Left lung (tissue), 10 donors: Measurements from ENCODE around the gene MAP2. TPM values are rescaled to one million over a fixed set of nuclear protein-coding genes. Genes with fewer than 3 reads are reported as not detected.

Source experiments
- ATAC-seq: fragments of 200-7000 bp; cut with Tn5 transposase; one replicate; pipeline ENCODE4 v1.9.1; 2020; ENCODE audit warnings: moderate library complexity
- DNase-seq, 4 donors: peaks; one replicate each; pipeline ENCODE4 v3.0.0-alpha.2; 2013 to 2020
- H3K27ac ChIP-seq, 2 donors: fragments of 200-600 bp; sonication (generic) in 1 of 2; one replicate each; pipeline versions ENCODE4 v1.5.0 to v1.8.0; 2020 to 2021
- H3K27me3 ChIP-seq, 2 donors: fragments of 200-600 bp; sonication (generic) in 1 of 2; one replicate each; pipeline versions ENCODE4 v1.5.0 to v1.8.0; 2020 to 2021
- H3K36me3 ChIP-seq, 2 donors: fragments of 200-600 bp; sonication (generic) in 1 of 2; one replicate each; pipeline versions ENCODE4 v1.5.0 to v1.8.0; 2020 to 2021
- H3K4me1 ChIP-seq, 2 donors: fragments of 200-600 bp; one replicate each; pipeline ENCODE4 v1.8.0; 2021
- H3K4me3 ChIP-seq, 2 donors: fragments of 200-600 bp; sonication (generic) in 1 of 2; one replicate each; pipeline versions ENCODE4 v1.5.0 to v1.8.0; 2020 to 2021; ENCODE audit warnings: mild to moderate bottlenecking in 1 of 2
- H3K9me3 ChIP-seq, 2 donors: fragments of 200-600 bp; sonication (generic) in 1 of 2; one replicate each; pipeline versions ENCODE4 v1.5.0 to v1.8.0; 2020 to 2021
- CTCF ChIP-seq, 2 donors: fragments of 200-600 bp; sonication (generic) in 1 of 2; IDR thresholded peaks; one replicate each; pipeline versions ENCODE4 v1.5.0 to v1.8.0; 2021; ENCODE audit warnings: antibody characterized with exemption in 2 of 2
- intact Hi-C, 2 donors: fragments of 100-400 bp; cut with DNase I; formaldehyde crosslinking; loops; one replicate each; pipeline versions ENCODE4 v1.11.2 to v1.14.2; 2022
- polyA plus RNA-seq, 6 donors: library from polyadenylated mRNA; unstranded; fragments of 120-200 nt; gene quantifications; one replicate each; pipeline ENCODE4 v1.2.1, GENCODE V29; 2013; ENCODE audit not compliant: insufficient read length in 6 of 6
- total RNA-seq, 2 donors: library from RNA; stranded (reverse); fragmentation: NEBNext Ultra II Directional; extraction: Animal tissue kit (Norgen Biotek cat#: 25700); gene quantifications; one replicate each; pipeline ENCODE4 v1.2.1, GENCODE V29; 2021
- donor health status: DM: no; HTN: yes; CAD: no.
- donor health status: DM: no; HTN: no; CAD: no.

Gene MAP2
- total and polyA plus RNA-seq, 8 donors, result 8.5 to 67.1 (median 11.1) TPM

- Histone ChIP-seq H3K4me1 (no peaks in the 10 kb centered on the region), H3K36me3 (no peaks in the 10 kb centered on the region), H3K27me3 (no peaks in the 10 kb centered on the region), H3K27ac (no peak overlapping the region), H3K9me3 (no peaks in the 10 kb centered on the region), H3K4me3 (no peak overlapping the region)
- peak in 1 of 4 donors; percentile 48 for DNase-seq
- intact Hi-C loops, result no loop called here
- TF ChIP-seq CTCF (IDR thresholded peaks at IDR 0.05), result no peak
- peak; percentile 84 for ATAC-seq
Measured at GRCh38 chr2:209565896-209566582, 142.2 kb downstream of the MAP2 start.

GRCh38 chr2:209570194-209570593 is 146.3 kb downstream of the MAP2 start:
- Histone ChIP-seq H3K27ac (no peak overlapping the region), H3K27me3 (no peaks in the 10 kb centered on the region), H3K36me3 (no peaks in the 10 kb centered on the region), H3K4me3 (no peak overlapping the region), H3K9me3 (no peaks in the 10 kb centered on the region), H3K4me1 (no peaks in the 10 kb centered on the region)
- TF ChIP-seq CTCF (IDR thresholded peaks at IDR 0.05), result no peak
- DNase-seq, result no peak
- intact Hi-C loops, result no loop called here
- no peak for ATAC-seq

GRCh38 chr2:209574515-209574914 is 150.7 kb downstream of the MAP2 start:
- intact Hi-C loops, result no loop called here
- DNase-seq (no peak), ATAC-seq (no peak)
- no peak overlapping the region for H3K27ac ChIP-seq
- no peaks in the 10 kb centered on the region for H3K36me3 ChIP-seq
- H3K27me3 ChIP-seq, result no peaks in the 10 kb centered on the region
- TF ChIP-seq CTCF (IDR thresholded peaks at IDR 0.05), result no peak
- no peak overlapping the region for H3K4me3 ChIP-seq
- no peaks in the 10 kb centered on the region for H3K4me1 ChIP-seq
- H3K9me3 ChIP-seq, result no peaks in the 10 kb centered on the region

GRCh38 chr2:209577376-209578357 is 153.8 kb downstream of the MAP2 start:
- ATAC-seq (no peak), DNase-seq (no peak)
- H3K9me3 ChIP-seq, result no peaks in the 10 kb centered on the region
- H3K27ac ChIP-seq, result no peak overlapping the region
- H3K36me3 ChIP-seq, result no peaks in the 10 kb centered on the region
- intact Hi-C loops, result no loop called here
- no peaks in the 10 kb centered on the region for H3K27me3 ChIP-seq
- H3K4me3 ChIP-seq, result no peak overlapping the region
- H3K4me1 ChIP-seq, result no peaks in the 10 kb centered on the region
- peak in 1 of 2 donors; percentile 17 for TF ChIP-seq CTCF (IDR thresholded peaks at IDR 0.05)

- no peak for ATAC-seq
- peak in 1 of 4 donors; percentile 7 for DNase-seq
- H3K27me3 ChIP-seq, result no peaks in the 10 kb centered on the region
- no peaks in the 10 kb centered on the region for H3K4me1 ChIP-seq
- H3K36me3 ChIP-seq, result no peaks in the 10 kb centered on the region
- no peak overlapping the region for H3K4me3 ChIP-seq
- no peak for TF ChIP-seq CTCF (IDR thresholded peaks at IDR 0.05)
- H3K27ac ChIP-seq, result no peak overlapping the region
- intact Hi-C loops, result no loop called here
- H3K9me3 ChIP-seq, result no peaks in the 10 kb centered on the region
Measured at GRCh38 chr2:209578394-209579001, 154.7 kb downstream of the MAP2 start.
